B cell (primary cell): ENCODE measurements around the gene ZNF106. TPM values are rescaled to one million over a fixed set of nuclear protein-coding genes. Genes with fewer than 3 reads are reported as not detected.

Experiments
- ATAC-seq: fragments of 200-7000 bp; cut with Tn5 transposase; one replicate; pipeline ENCODE4 v1.10.0; 2021; ENCODE audit warnings: low read depth, mild to moderate bottlenecking, moderate number of reproducible peaks, moderate library complexity
- CTCF ChIA-PET: fragments of 350-600 bp; sonication (Branson Sonifier 250); formaldehyde crosslinking; loops from one replicate; lab custom pipeline; 2021; ENCODE audit warnings: antibody characterized with exemption, inconsistent platforms; lab: Charles Lee
- POLR2A ChIA-PET: fragments of 350-600 bp; sonication (Branson Sonifier 250); formaldehyde crosslinking; loops from one replicate; lab custom pipeline; 2021; ENCODE audit warnings: antibody characterized with exemption; lab: Charles Lee
- DNase-seq: peaks from one replicate; pipeline ENCODE4 v3.0.0; 2013
- H2AFZ ChIP-seq: 2 replicates; pipeline ENCODE4 v1.6.1; 2012; ENCODE audit warnings: mild to moderate bottlenecking, low read depth, low read length; ENCODE audit not compliant: insufficient read depth, poor library complexity, severe bottlenecking
- H3K27ac ChIP-seq, 2 donors: 1 replicate in 1 of 2; 2 replicates in 1 of 2; pipeline ENCODE4 v1.5.1; 2012 to 2013; ENCODE audit warnings: low read length in 2 of 2, mild to moderate bottlenecking in 2 of 2, moderate library complexity in 1 of 2
- H3K27me3 ChIP-seq, 4 experiments: fragments of 200-600 bp in 1 of 4; sonication (generic) in 1 of 4; replicated peaks in 1 of 4; 1 replicate in 2 of 4; 2 replicates in 2 of 4; pipeline versions ENCODE4 v1.6.1 to v1.7.0; 2013 to 2016; ENCODE audit warnings: low read length in 3 of 4, mild to moderate bottlenecking in 2 of 4, mixed read lengths in 1 of 4, moderate library complexity in 1 of 4; ENCODE audit not compliant: insufficient read depth in 4 of 4, control insufficient read depth in 3 of 4; ENCODE audit errors: control extremely low read depth in 1 of 4
- H3K36me3 ChIP-seq, 2 experiments: replicated peaks in 1 of 2; 1 replicate in 1 of 2; 2 replicates in 1 of 2; pipeline versions ENCODE4 v1.6.1 to v1.7.1; 2013; ENCODE audit warnings: low read length in 1 of 2; ENCODE audit not compliant: insufficient read depth in 2 of 2, control insufficient read depth in 1 of 2; ENCODE audit errors: control extremely low read depth in 1 of 2, extremely low read depth in 1 of 2
- H3K4me1 ChIP-seq, 2 donors: fragments of 200-600 bp in 1 of 2; sonication (generic) in 1 of 2; 1 replicate in 1 of 2; 2 replicates in 1 of 2; pipeline versions ENCODE4 v1.5.1 to v1.6.1; 2013 to 2017; ENCODE audit warnings: low read length in 2 of 2; ENCODE audit not compliant: control insufficient read depth in 2 of 2, insufficient read depth in 2 of 2
- H3K4me2 ChIP-seq: replicated peaks from 2 replicates; pipeline ENCODE3; 2012; ENCODE audit warnings: mild to moderate bottlenecking, low read depth, low read length; ENCODE audit not compliant: poor library complexity, severe bottlenecking
- H3K4me3 ChIP-seq, 5 experiments: fragments of 200-600 bp in 1 of 5; sonication (generic) in 1 of 5; 1 replicate in 3 of 5; 2 replicates in 2 of 5; pipeline versions ENCODE4 v1.5.1 to v1.7.0; 2011 to 2016; ENCODE audit warnings: low read length in 4 of 5, mild to moderate bottlenecking in 4 of 5, low read depth in 2 of 5, control low read depth in 1 of 5, moderate library complexity in 1 of 5; ENCODE audit not compliant: insufficient read depth in 1 of 5; ENCODE audit errors: control extremely low read depth in 1 of 5, extremely low read depth in 1 of 5
- H3K79me2 ChIP-seq: fragments of 200-600 bp; sonication (generic); one replicate; pipeline ENCODE4 v1.6.0; 2016; ENCODE audit warnings: low read length; ENCODE audit not compliant: control insufficient read depth, insufficient read depth
- H3K9ac ChIP-seq: fragments of 200-600 bp; sonication (generic); 2 replicates; pipeline ENCODE4 v1.6.1; 2017; ENCODE audit warnings: mild to moderate bottlenecking, low read length, moderate library complexity
- H3K9me3 ChIP-seq, 3 donors: one replicate each; pipeline versions ENCODE4 v1.6.1 to v1.7.1; 2013; ENCODE audit warnings: low read length in 2 of 3; ENCODE audit not compliant: control insufficient read depth in 2 of 3, insufficient read depth in 1 of 3; ENCODE audit errors: control extremely low read depth in 1 of 3
- H4K20me1 ChIP-seq: 2 replicates; pipeline ENCODE4 v1.6.0; 2012; ENCODE audit warnings: mild to moderate bottlenecking, low read length; ENCODE audit not compliant: insufficient read depth, control insufficient read depth, poor library complexity, severe bottlenecking
- H3K27ac Mint-ChIP-seq: one replicate; pipeline ENCODE4 v1.8.0; 2021; ENCODE audit warnings: mixed read lengths
- H3K27me3 Mint-ChIP-seq: one replicate; pipeline ENCODE4 v1.8.0; 2021; ENCODE audit warnings: mixed read lengths
- H3K4me1 Mint-ChIP-seq: one replicate; pipeline ENCODE4 v1.8.0; 2021; ENCODE audit warnings: mixed read lengths
- H3K4me3 Mint-ChIP-seq: one replicate; pipeline ENCODE4 v1.8.0; 2021; ENCODE audit warnings: mixed read lengths
- H3K9me3 Mint-ChIP-seq: one replicate; pipeline ENCODE4 v1.8.0; 2022; ENCODE audit warnings: mixed read lengths; ENCODE audit not compliant: insufficient read depth
- CTCF ChIP-seq: fragments of 200-600 bp; IDR thresholded peaks from one replicate; pipeline ENCODE4 v1.8.0; 2022; ENCODE audit warnings: antibody characterized with exemption, mild to moderate bottlenecking
- EZH2 ChIP-seq: IDR thresholded peaks from 2 replicates; pipeline ENCODE4 v1.6.1; 2012; ENCODE audit warnings: borderline replicate concordance, low read depth, mild to moderate bottlenecking, moderate library complexity, low read length; ENCODE audit not compliant: insufficient read depth, poor library complexity, severe bottlenecking
- WGBS: methylation state at CpG from one replicate; pipeline ENCODE4 v1.1.5; 2013; ENCODE audit warnings: missing lambda C conversion rate; ENCODE audit not compliant: insufficient coverage; 5-methylcytosine and 5-hydroxymethylcytosine counted together
- intact Hi-C: fragments of 100-400 bp; cut with micrococcal nuclease; formaldehyde crosslinking; loops from one replicate; pipeline ENCODE4 v1.10.0; 2022
- polyA plus RNA-seq: library from polyadenylated mRNA; depleted of rRNA; stranded (reverse); fragments of >200 nt; gene quantifications from 2 replicates; pipeline ENCODE4 v1.2.3, GENCODE V29; 2012
- total RNA-seq, 2 donors: library from RNA; stranded (reverse); fragments of 120-200 nt in 1 of 2; gene quantifications; 1 replicate in 1 of 2; 2 replicates in 1 of 2; pipeline versions ENCODE4 v1.2.3 to v1.2.4, GENCODE V29; 2013 to 2022

Gene ZNF106
- total and polyA plus RNA-seq, 2 donors (not counting 1 experiment from before 2014, with no cell fraction given), result 10.1 to 51.4 TPM

DNA sequence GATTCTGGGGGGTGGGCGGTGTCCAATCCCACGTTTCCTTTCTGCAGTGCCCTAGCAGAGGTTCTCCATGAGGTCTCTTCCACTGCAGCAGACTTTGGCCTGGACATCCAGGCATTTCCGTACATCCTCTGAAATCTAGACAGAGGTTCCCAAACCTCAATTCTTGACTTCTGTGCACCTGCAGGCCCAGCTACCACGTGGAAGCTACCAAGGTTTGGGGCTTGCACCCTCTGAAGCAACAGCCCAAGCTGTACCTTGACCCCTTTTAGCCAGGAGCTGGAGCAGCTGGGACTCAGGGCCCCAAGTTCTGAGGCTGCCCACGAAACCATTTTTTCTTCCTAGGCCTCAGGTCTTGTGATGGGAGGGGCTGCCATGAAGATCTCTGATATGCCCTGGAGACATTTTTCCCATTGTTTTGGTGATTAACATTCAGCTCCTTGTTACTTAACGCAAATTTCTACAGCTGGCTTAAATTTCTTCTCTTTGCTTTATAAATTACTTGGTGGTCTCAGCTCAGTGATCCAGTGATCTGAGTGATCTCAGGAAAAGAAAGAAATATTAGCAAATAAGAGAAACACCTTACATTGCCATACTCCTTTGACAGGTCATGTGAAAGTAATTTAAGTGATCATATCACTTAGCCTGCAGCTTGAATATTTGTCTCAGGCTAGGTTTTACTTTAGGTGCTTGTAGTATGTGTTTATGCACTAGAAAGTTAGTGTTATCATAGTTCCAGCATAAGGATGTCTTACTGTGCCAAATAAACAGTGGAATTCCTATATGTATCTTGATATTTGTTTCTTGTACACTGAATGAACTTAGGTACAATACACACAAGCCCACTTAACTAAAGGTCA lies 7.5 kb upstream of the ZNF106 start:
- Histone ChIP-seq H3K79me2 (peaks cover 92% of the 10 kb centered on the region), H3K4me2 (peak overlapping the region; percentile 19), H3K27ac (peak overlapping the region in 1 of 2 donors; percentile 61), H3K36me3 (peaks cover 0 to 8% of the 10 kb centered on the region in 2 experiments), H4K20me1 (no peaks in the 10 kb centered on the region), H3K4me1 (peaks cover 67 to 77% of the 10 kb centered on the region in 2 donors), H2AFZ (no peak overlapping the region), H3K4me3 (no peak overlapping the region), H3K9ac (no peak overlapping the region), H3K27me3 (no peaks in the 10 kb centered on the region), H3K9me3 (no peaks in the 10 kb centered on the region)
- Mint-ChIP-seq H3K27me3 (no peaks in the 10 kb centered on the region), H3K4me3 (peak overlapping the region; percentile 75), H3K4me1 (peaks cover 86% of the 10 kb centered on the region), H3K27ac (peak overlapping the region; percentile 90), H3K9me3 (no peaks in the 10 kb centered on the region)
- intact Hi-C loops, result loop anchor here (10.0 kb wide), 1 partner anchor 224 kb away; the partner anchor contains the start of genes GANC and TMEM87A
- no peak for TF ChIP-seq EZH2
- TF ChIP-seq CTCF, result no peak
- DNase-seq (no peak), ATAC-seq (no peak)
- POLR2A ChIA-PET, result interaction anchor here (0.7 kb wide), 1 partner anchor 46 kb away, joined by 4 read pairs; no protein-coding TSS in a partner anchor
- 59% methylated on average over 3 of the region's 6 CpGs for WGBS
- CTCF ChIA-PET, result no interaction called here
